Kidney glomerular epithelial cell (primary cell): ENCODE measurements around the gene COL5A1.

Experiments used
- DNase-seq: peaks from one replicate; lab custom pipeline; 2025; lab: John Stamatoyannopoulos, UW

The COL5A1 gene

DNA sequence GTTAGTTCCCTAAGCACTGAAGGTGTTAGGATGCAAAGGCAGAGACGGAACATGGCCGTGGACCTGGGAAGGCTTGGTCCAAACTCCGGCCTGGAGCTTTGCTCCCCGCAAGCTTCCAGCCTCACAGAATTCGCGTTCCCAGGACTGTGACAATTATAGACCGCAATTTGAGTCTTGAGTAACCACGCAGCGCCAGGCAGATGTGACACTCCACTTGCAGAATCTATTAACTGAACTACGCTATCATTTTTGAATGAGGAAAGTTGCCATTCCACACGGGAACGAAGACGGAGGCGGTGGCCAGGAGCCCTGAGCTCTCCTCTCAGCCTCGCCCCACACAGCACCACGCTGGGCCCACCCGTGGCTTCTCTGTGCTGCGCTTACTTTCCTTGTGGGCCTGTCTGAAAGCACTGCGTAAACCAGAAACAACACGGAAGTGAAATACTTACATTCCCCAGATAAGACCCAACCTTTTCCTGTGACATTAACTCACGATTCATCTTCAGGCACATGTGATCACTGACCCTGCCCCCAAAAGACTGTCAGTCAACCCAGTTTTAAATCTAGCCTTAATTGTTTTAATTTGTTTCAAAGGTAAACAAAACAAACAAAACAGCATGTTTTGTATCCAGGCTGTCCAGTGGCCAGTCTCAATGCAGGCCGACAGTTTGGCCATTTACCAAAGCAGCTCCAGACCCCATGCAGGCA, 16.1 kb upstream of the COL5A1 start:
- DNase-seq: no peak

GRCh38 chr9:134626069-134626423, 15.6 kb upstream of the COL5A1 start:
- no peak for DNase-seq

- DNase-seq: no peak
Measured at GRCh38 chr9:134626571-134627416, 14.8 kb upstream of the COL5A1 start.

DNA sequence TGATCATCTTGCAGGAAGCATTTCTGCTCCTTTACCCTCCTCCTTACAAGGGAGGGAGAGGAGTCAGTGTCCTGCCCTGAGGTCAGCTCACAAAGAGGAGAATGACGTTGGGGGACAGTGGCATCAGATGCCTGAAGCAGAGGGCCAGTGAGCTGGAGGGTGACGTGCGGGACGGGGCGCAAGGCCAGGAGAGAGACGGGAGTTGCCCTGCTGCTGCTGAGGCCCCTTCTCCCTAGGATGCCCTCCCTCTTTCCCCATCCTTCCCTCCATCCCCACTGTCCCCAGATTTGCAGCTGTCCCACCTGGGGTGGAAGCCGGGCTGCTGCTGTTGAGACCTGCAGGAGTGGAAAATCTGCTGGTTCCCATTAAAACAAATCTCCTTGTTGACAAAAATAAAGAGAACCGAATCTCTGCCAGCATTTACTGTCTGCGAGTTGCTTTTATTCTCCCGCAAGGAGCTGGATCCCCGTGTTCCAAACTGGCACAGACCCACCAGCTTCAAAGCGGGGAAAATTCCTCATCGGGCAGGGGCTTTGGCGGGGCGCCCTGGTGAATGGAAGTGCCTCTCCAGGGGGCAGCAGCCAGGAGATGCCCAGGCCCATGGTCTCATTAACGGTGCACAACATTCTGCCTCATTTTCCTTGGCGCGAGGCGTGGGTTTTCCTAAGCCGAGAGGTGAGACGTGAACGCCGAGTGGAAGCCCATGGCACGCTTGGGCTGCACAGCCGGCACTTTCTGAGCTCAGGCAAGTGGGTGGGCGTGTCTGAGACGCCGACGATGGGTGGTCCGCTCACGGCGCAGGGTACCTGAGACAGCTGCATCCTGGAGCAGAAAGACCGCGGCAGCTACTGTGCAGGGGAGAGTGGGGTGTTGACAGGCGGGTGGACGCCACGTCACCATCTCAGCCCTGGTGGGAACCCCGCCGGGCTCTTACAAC, 13.9 kb upstream of the COL5A1 start:
- no peak for DNase-seq

- no peak for DNase-seq
Measured at GRCh38 chr9:134628354-134628736, 13.3 kb upstream of the COL5A1 start.

GRCh38 chr9:134629061-134629585, 12.5 kb upstream of the COL5A1 start:
- DNase-seq: no peak

- no peak for DNase-seq
Measured at GRCh38 chr9:134629586-134630392, 11.8 kb upstream of the COL5A1 start.

GRCh38 chr9:134630393-134630790, 11.2 kb upstream of the COL5A1 start:
- DNase-seq: no peak

- no peak for DNase-seq
Measured at GRCh38 chr9:134630861-134631260, 10.7 kb upstream of the COL5A1 start.

GRCh38 chr9:134631881-134632280, 9.7 kb upstream of the COL5A1 start:
- no peak for DNase-seq

DNA sequence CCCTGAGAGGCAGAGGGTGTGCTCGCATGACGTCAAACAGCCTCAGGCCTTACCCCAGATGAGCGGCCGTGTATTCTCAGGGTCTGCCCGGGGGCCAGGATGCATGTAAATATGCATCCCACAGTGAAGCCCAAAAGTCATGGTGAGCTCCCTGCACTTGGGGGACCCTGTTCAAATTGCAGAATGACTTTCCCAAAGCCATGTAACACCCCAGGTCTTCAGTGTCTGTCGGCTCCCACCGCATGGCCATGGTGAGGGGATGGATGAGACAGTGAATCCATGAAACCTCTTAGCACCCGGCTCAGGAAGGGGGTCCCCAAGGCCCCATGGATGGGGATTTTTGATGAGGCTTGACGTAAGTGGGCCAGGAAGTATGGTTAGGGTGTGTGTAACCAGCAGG, 9.3 kb upstream of the COL5A1 start:
- DNase-seq: no peak

DNA sequence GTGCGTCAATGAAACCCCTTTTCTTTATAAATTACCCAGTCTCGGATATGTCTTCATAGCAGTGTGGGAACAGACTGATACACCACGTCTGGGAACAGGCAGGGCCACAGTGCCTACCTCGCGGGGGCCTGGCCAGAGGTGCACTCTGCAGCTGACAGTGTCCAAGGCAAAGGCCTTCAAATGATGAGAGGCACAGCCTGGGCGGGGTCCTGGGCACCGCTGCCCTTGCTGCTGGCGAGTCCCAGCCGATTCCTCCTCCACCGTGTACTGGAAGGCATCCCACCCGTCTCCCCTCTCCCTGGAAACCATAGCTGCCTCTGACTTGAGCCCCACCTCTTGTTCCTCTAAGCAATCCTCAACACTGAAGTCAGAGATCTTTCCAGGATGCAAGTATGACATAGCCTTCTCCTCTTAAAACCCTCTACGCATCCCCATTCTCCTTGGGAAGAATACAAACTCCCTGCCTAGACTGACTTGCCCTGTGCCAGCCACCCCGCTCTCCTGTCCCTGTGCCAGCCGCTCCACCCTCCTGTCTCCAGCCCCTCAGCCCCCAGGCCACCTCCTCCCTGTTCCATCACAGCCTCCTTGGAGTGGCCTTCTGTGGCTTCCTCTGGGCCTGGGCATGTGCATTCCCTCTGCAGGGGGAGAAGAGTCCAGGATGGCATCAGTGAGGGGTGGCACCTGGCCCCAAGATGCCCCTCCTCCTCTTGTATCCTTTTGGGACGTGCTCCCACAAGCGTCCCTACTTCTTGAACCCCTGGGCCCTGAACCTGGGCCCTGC, 8.1 kb upstream of the COL5A1 start:
- no peak for DNase-seq

DNA sequence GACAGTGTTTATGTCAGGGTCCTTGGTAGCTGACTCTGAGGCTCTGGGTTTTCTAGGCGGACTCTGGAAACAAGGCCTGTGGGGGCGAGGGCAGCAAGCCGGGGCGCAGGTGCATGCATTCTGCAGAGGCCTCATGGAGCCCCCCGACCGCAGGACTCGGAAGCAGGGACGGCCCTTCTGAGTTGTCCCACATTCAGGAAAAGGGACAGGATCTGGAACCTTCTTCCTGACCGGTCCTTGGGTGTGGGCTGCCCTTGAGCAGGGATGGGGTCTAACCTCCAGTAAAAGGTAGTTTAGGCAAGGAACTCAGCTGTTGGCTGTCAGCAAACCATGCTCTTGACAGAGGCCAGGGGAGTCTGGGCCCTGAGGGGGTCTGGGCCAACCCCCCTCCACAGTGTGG, 7.4 kb upstream of the COL5A1 start:
- DNase-seq: no peak

GRCh38 chr9:134634667-134635230, 6.9 kb upstream of the COL5A1 start:
- no peak for DNase-seq

DNA sequence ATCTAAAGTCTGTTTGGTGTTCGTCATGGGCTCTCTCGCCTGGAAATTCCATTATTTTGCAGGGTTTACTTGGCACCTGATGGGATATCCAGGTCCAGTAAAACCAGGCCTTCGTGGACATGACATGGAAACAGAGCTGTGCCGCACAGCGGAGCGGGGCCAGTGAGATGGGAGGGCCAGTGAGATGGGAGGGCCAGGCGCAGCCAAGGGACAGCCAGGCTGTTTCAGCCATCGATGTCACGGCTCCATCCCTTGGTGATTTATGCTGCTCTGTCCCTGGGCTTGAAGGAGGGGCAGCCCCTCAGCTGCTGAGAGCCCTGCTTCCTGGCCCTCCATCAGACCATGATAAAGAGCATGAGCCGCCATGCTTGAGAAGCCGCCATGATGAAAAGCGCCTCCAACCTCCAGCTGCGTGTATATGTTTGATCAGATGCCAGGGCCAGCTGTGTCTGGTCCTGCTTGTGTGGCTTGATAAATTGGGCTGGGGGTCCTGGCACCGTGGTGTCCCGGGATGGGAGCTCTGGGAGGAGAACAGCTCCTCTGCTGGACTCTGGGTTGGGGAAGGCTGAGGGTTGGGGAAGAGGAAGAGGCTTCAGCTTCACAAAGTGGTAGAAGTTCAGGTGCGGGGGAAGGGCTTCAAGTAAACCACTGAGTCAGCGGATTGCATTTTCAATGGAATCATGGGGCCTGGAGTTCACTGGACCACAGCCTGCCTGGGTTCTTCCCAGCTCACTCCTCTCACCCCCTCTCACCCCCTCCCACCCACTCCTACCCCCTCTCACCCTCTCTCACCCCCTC, 6.1 kb upstream of the COL5A1 start:
- no peak for DNase-seq

DNA sequence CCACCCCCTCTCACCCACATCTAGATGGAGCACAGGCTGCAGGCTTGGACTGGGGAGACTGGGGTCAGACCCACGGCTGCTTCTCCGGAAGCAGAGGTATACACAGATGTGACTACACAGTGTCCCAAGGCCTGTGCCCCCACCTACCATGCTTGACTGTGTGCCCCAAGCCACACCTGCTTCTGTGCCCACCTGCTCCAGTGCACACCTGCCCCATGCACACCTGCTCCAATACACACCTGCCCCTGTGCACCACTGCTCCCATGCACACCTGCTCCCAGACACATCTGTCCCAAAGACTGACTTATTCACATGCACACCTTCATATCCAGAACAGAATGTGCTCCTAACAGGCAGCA, 5.5 kb upstream of the COL5A1 start:
- DNase-seq: no peak

DNA sequence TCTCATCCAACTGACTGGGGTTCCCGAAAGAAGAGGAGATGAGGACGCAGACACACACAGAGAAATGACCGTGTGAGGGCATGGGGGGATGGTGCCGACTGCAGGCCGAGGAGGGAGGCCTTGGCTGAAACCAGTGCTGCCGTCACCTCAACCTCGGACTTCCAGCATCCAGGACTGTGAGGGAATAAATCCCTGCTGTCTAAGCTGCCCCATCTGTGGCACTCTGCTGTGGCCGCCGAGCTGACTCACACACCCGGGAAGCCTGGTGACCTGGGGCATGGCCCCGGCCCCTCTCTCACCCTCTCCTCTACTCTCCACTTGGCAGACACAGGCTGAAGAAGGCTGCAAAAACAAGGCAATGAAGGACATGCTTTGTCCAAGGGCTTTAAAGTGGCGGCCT, 4.4 kb upstream of the COL5A1 start:
- DNase-seq: no peak

DNA sequence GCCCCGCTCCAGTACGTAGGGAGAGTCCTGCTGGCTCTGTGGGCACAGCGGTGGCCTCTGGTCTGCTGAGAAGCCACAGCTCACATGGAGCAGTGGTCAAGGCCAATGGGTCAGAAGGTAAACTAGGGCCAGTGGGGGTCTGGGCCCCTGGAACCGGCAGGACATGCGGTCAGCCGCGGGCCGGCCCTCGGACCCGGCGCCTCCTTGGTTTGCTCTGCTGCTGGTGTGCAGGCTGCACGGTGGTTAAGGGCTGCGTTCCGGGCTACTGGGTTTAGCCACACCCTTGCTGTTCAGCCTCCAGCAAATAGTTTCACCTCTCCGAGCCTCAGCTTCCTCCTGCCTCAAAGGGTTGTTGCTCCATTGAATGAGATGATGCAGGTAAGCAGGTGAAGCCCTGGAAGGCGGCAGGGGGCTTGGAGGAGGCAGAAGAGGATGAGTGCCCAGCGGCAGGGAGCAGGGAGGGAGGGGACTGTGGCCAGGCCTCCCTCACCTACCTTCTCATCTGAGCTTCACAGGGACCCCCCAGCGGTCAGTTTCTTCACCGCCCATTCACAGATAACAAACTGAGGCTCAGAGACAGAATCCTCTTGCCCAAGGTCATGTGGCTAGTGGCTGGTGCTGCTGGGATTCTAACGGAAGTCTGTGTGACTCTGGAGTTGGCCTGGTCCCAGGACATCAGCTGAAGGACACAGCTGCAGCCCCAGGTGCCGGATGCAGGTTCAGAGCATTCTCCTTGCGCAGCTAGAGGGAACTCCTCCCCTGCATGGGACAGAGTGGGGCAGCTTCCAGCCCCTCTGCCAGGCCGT, 3.7 kb upstream of the COL5A1 start:
- DNase-seq: no peak
